GM12878 (cell line): ENCODE results near the gene FAM98C. TPM values are rescaled to one million over a fixed set of nuclear protein-coding genes. Genes with fewer than 3 reads are reported as not detected.

ENCODE experiments used
- ASH2L ChIP-seq: fragments of 300-600, 200-600 bp; sonication (generic); IDR thresholded peaks from 2 replicates; pipeline ENCODE4 v1.6.1; 2017; ENCODE audit warnings: low read depth, mild to moderate bottlenecking, borderline replicate concordance
- BACH1 ChIP-seq: fragments of 450-650 bp; IDR thresholded peaks from 2 replicates; pipeline ENCODE4 v1.6.1; 2017; ENCODE audit warnings: mild to moderate bottlenecking, borderline replicate concordance
- BCL11A ChIP-seq: IDR thresholded peaks from 2 replicates; pipeline ENCODE4 v1.6.1; 2011; ENCODE audit warnings: low read depth, low read length
- CBX3 ChIP-seq: fragments of 200-600 bp; sonication (generic); IDR thresholded peaks from 2 replicates; pipeline ENCODE4 v1.6.1; 2016; ENCODE audit warnings: low read depth, borderline replicate concordance
- CBX5 ChIP-seq: sonication (generic); IDR thresholded peaks from 2 replicates; pipeline ENCODE4 v1.6.1; 2016; ENCODE audit warnings: low read depth, moderate library complexity, mild to moderate bottlenecking, inconsistent platforms
- CHD4 ChIP-seq: fragments of 200-600 bp; sonication (generic); IDR thresholded peaks from 2 replicates; pipeline ENCODE4 v1.6.1; 2016; ENCODE audit warnings: mild to moderate bottlenecking
- FOS ChIP-seq: IDR thresholded peaks from 3 replicates; pipeline ENCODE4 v1.6.1; 2011; ENCODE audit warnings: borderline replicate concordance; ENCODE audit not compliant: insufficient read length; ENCODE audit errors: extremely low read depth
- HDGF ChIP-seq: fragments of 450-650 bp; IDR thresholded peaks from 2 replicates; pipeline ENCODE4 v1.6.1; 2016; ENCODE audit warnings: antibody characterized with exemption
- JUNB ChIP-seq: IDR thresholded peaks from 2 replicates; pipeline ENCODE4 v1.6.1; 2016; ENCODE audit warnings: antibody characterized with exemption, mild to moderate bottlenecking
- MTA3 ChIP-seq: IDR thresholded peaks from 2 replicates; pipeline ENCODE4 v1.6.1; 2012; ENCODE audit warnings: low read length, inconsistent platforms, borderline replicate concordance
- MYB ChIP-seq: fragments of 150-350 bp; IDR thresholded peaks from 2 replicates; pipeline ENCODE4 v1.6.1; 2014; ENCODE audit warnings: mild to moderate bottlenecking, low read depth, low read length, borderline replicate concordance
- NR2C1 ChIP-seq: fragments of 450-650 bp; IDR thresholded peaks from 2 replicates; pipeline ENCODE4 v1.6.1; 2017; ENCODE audit warnings: antibody characterized with exemption, mild to moderate bottlenecking, moderate library complexity
- PAX8 ChIP-seq: fragments of 450-650 bp; IDR thresholded peaks from 2 replicates; pipeline ENCODE4 v1.6.1; 2017; ENCODE audit warnings: mild to moderate bottlenecking, moderate library complexity
- POLR2A ChIP-seq: IDR thresholded peaks from 2 replicates; pipeline ENCODE4 v1.6.1; 2011; ENCODE audit warnings: low read depth, mild to moderate bottlenecking, low read length
- POLR2AphosphoS2 ChIP-seq: IDR thresholded peaks from 2 replicates; pipeline ENCODE4 v1.6.1; 2011; ENCODE audit warnings: low read depth, mild to moderate bottlenecking, low read length, improper control_type of control experiment, moderate library complexity
- SIN3A ChIP-seq: IDR thresholded peaks from 2 replicates; pipeline ENCODE4 v1.6.1; 2012; ENCODE audit warnings: low read depth, low read length, improper control_type of control experiment
- SIX5 ChIP-seq: IDR thresholded peaks from 2 replicates; pipeline ENCODE4 v1.6.1; 2011; ENCODE audit warnings: mild to moderate bottlenecking, low read depth, low read length, moderate library complexity; ENCODE audit not compliant: severe bottlenecking
- SMAD5 ChIP-seq: IDR thresholded peaks from 2 replicates; pipeline ENCODE4 v1.6.1; 2016; ENCODE audit warnings: antibody characterized with exemption, low read depth
- SPI1 ChIP-seq: IDR thresholded peaks from 2 replicates; pipeline ENCODE4 v1.6.1; 2011; ENCODE audit warnings: low read depth, mild to moderate bottlenecking, low read length, moderate library complexity, borderline replicate concordance; ENCODE audit not compliant: insufficient read depth
- SUPT20H ChIP-seq: IDR thresholded peaks from 2 replicates; pipeline ENCODE4 v1.6.1; 2011; ENCODE audit warnings: low read depth, mild to moderate bottlenecking, low read length, moderate library complexity, borderline replicate concordance; ENCODE audit not compliant: control insufficient read depth
- TCF12 ChIP-seq: IDR thresholded peaks from 2 replicates; pipeline ENCODE4 v1.6.1; 2011; ENCODE audit warnings: low read depth, mild to moderate bottlenecking, low read length
- WRNIP1 ChIP-seq: IDR thresholded peaks from 2 replicates; pipeline ENCODE4 v1.6.1; 2011; ENCODE audit warnings: low read depth, low read length, improper control_type of control experiment, borderline replicate concordance
- polyA plus RNA-seq, 11 experiments: library from polyadenylated mRNA; depleted of rRNA in 4 of 11; unstranded in 6 of 11; stranded (reverse) in 5 of 11; fragments of >200 nt; fragmentation: Nextera tagmentation in 4 of 11; fragmentation: Illumina TruSeq in 1 of 11; extraction: Ambion mirVana in 4 of 11; extraction: Trizol in 1 of 11; gene quantifications; 1 replicate in 1 of 11; 2 replicates in 10 of 11; pipeline versions ENCODE4 v1.2.1 to v1.2.3, GENCODE V29; 2011 to 2016; ENCODE audit warnings: inconsistent platforms in 2 of 11, missing spikeins in 2 of 11, low read depth in 1 of 11
- total RNA-seq, 4 experiments: library from RNA; depleted of rRNA in 3 of 4; stranded (reverse); fragments of >200 nt in 3 of 4; fragmentation: Illumina TruSeq in 1 of 4; extraction: Trizol in 1 of 4; gene quantifications; 2 replicates each; pipeline versions ENCODE4 v1.2.1 to v1.2.3, GENCODE V29; 2013 to 2021
- TF ChIP-seq, protein P1 (sequence below): IDR thresholded peaks from 2 replicates; pipeline ENCODE4 v1.6.1; 2012; ENCODE audit warnings: improper control_type of control experiment, low read depth, low read length; ENCODE audit not compliant: insufficient replicate concordance
- TF ChIP-seq, protein P2 (sequence below): fragments of 450-650 bp; IDR thresholded peaks from 2 replicates; pipeline ENCODE4 v1.6.1; 2017; ENCODE audit warnings: mild to moderate bottlenecking, moderate library complexity

FAM98C gene
- total and polyA plus RNA-seq, 10 of the 15 experiments (the other 5 are each of a cell fraction or from before 2014, with no cell fraction given), result 1.4 to 17.2 (median 9.5) TPM

DNA sequence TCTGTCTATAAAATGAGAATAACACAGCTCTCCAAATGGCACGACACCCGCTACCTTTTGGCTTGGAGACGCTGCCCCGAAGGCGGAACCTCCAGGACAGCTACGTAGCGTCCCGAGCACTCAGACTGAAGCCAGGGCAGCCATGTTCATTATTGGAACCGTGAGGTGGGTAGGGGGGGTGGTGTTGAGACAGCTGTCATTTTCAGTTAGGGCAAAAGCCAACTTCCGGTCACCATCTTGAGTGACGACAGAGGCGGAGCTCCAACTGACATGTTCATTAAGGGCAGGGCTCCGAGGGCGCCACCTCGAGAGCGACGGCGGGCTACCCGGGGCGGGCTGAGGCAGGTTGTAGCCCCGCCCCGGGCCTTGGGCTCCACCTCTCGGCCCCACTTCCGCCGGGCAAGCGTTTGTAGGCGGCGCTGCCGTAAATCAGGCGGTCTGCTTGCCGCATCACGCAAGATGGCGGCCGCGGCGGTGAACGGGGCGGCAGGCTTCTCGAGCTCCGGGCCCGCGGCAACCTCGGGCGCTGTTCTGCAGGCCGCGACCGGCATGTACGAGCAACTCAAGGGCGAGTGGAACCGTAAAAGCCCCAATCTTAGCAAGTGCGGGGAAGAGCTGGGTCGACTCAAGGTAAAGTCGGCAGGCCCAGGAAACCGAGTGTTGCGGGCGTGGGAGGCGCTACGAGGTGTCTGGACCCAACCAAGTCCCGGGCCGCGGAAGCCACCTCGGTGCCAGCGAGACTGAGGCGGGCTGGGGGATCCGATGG is 28.4 kb upstream of the FAM98C start, which contains the start of gene PSMD8 (continued):
- TF ChIP-seq, protein P1, sequence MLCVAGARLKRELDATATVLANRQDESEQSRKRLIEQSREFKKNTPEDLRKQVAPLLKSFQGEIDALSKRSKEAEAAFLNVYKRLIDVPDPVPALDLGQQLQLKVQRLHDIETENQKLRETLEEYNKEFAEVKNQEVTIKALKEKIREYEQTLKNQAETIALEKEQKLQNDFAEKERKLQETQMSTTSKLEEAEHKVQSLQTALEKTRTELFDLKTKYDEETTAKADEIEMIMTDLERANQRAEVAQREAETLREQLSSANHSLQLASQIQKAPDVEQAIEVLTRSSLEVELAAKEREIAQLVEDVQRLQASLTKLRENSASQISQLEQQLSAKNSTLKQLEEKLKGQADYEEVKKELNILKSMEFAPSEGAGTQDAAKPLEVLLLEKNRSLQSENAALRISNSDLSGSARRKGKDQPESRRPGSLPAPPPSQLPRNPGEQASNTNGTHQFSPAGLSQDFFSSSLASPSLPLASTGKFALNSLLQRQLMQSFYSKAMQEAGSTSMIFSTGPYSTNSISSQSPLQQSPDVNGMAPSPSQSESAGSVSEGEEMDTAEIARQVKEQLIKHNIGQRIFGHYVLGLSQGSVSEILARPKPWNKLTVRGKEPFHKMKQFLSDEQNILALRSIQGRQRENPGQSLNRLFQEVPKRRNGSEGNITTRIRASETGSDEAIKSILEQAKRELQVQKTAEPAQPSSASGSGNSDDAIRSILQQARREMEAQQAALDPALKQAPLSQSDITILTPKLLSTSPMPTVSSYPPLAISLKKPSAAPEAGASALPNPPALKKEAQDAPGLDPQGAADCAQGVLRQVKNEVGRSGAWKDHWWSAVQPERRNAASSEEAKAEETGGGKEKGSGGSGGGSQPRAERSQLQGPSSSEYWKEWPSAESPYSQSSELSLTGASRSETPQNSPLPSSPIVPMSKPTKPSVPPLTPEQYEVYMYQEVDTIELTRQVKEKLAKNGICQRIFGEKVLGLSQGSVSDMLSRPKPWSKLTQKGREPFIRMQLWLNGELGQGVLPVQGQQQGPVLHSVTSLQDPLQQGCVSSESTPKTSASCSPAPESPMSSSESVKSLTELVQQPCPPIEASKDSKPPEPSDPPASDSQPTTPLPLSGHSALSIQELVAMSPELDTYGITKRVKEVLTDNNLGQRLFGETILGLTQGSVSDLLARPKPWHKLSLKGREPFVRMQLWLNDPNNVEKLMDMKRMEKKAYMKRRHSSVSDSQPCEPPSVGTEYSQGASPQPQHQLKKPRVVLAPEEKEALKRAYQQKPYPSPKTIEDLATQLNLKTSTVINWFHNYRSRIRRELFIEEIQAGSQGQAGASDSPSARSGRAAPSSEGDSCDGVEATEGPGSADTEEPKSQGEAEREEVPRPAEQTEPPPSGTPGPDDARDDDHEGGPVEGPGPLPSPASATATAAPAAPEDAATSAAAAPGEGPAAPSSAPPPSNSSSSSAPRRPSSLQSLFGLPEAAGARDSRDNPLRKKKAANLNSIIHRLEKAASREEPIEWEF, result no peak
- no peak for TF ChIP-seq CBX5
- TF ChIP-seq SIN3A, result peak; percentile 29; the same call in 1 of the 2 replicates
- no peak for TF ChIP-seq ASH2L
- no peak for TF ChIP-seq WRNIP1
- TF ChIP-seq JUNB, result no peak
- peak; percentile 83 for TF ChIP-seq SMAD5
- no peak for TF ChIP-seq CBX3
- TF ChIP-seq BACH1, result peak; percentile 88
- peak; percentile 77 for TF ChIP-seq TCF12
- no peak for TF ChIP-seq FOS
- peak; percentile 64 for TF ChIP-seq SPI1
- TF ChIP-seq SUPT20H, result no peak
- TF ChIP-seq MTA3, result no peak
- TF ChIP-seq SIX5, result peak; percentile 81
- TF ChIP-seq, protein P2, sequence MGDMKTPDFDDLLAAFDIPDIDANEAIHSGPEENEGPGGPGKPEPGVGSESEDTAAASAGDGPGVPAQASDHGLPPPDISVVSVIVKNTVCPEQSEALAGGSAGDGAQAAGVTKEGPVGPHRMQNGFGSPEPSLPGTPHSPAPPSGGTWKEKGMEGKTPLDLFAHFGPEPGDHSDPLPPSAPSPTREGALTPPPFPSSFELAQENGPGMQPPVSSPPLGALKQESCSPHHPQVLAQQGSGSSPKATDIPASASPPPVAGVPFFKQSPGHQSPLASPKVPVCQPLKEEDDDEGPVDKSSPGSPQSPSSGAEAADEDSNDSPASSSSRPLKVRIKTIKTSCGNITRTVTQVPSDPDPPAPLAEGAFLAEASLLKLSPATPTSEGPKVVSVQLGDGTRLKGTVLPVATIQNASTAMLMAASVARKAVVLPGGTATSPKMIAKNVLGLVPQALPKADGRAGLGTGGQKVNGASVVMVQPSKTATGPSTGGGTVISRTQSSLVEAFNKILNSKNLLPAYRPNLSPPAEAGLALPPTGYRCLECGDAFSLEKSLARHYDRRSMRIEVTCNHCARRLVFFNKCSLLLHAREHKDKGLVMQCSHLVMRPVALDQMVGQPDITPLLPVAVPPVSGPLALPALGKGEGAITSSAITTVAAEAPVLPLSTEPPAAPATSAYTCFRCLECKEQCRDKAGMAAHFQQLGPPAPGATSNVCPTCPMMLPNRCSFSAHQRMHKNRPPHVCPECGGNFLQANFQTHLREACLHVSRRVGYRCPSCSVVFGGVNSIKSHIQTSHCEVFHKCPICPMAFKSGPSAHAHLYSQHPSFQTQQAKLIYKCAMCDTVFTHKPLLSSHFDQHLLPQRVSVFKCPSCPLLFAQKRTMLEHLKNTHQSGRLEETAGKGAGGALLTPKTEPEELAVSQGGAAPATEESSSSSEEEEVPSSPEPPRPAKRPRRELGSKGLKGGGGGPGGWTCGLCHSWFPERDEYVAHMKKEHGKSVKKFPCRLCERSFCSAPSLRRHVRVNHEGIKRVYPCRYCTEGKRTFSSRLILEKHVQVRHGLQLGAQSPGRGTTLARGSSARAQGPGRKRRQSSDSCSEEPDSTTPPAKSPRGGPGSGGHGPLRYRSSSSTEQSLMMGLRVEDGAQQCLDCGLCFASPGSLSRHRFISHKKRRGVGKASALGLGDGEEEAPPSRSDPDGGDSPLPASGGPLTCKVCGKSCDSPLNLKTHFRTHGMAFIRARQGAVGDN, result peak; percentile 67
- peak; percentile 88 for TF ChIP-seq MYB
- TF ChIP-seq HDGF, result peak; percentile 50; the same call in 1 of the 2 replicates
- peak; percentile 96 for TF ChIP-seq POLR2AphosphoS2
- no peak for TF ChIP-seq BCL11A
- TF ChIP-seq CHD4, result no peak
- TF ChIP-seq POLR2A, result peak; percentile 100
- peak; percentile 88 for TF ChIP-seq NR2C1
- no peak for TF ChIP-seq PAX8
